HL-60 (cell line): ENCODE measurements around the gene HAT1.

ENCODE experiments used
- DNase-seq, 2 experiments: peaks; one replicate each; pipeline ENCODE4 v3.0.0-alpha.2; 2010 to 2020; ENCODE audit warnings: low read depth in 1 of 2, low spot score in 1 of 2
- H3K27ac ChIP-seq: fragments of 250-450 bp; sonication (Bioruptor Pico); replicated peaks from 2 replicates; pipeline ENCODE4 v1.5.1; 2020; ENCODE audit warnings: mild to moderate bottlenecking, moderate library complexity
- H3K27me3 ChIP-seq: fragments of 250-450 bp; sonication (Bioruptor Pico); 2 replicates; pipeline ENCODE4 v1.5.1; 2021; ENCODE audit warnings: mild to moderate bottlenecking, moderate library complexity; ENCODE audit not compliant: insufficient read depth, poor library complexity, severe bottlenecking
- H3K4me3 ChIP-seq: replicated peaks from 2 replicates; pipeline ENCODE4 v1.5.1; 2011; ENCODE audit warnings: mild to moderate bottlenecking, control low read depth, low read length; ENCODE audit not compliant: insufficient read depth
- GABPA ChIP-seq: IDR thresholded peaks from 2 replicates; pipeline ENCODE4 v1.6.1; 2012; ENCODE audit warnings: low read depth
- POLR2AphosphoS5 ChIP-seq: IDR thresholded peaks from 2 replicates; pipeline ENCODE4 v1.6.1; 2012; ENCODE audit warnings: low read depth
- SPI1 ChIP-seq: IDR thresholded peaks from 2 replicates; pipeline ENCODE4 v1.6.1; 2012; ENCODE audit warnings: low read depth, mild to moderate bottlenecking, borderline replicate concordance
- TF ChIP-seq, protein P1 (sequence below): IDR thresholded peaks from one replicate; pipeline ENCODE4 v1.5.1; 2011; ENCODE audit warnings: low read length, control low read depth, inconsistent platforms; ENCODE audit not compliant: insufficient read depth
- TF ChIP-seq, protein P2 (sequence below): IDR thresholded peaks from 2 replicates; pipeline ENCODE4 v1.6.1; 2012; ENCODE audit warnings: low read depth; ENCODE audit not compliant: insufficient replicate concordance

The HAT1 gene

DNA sequence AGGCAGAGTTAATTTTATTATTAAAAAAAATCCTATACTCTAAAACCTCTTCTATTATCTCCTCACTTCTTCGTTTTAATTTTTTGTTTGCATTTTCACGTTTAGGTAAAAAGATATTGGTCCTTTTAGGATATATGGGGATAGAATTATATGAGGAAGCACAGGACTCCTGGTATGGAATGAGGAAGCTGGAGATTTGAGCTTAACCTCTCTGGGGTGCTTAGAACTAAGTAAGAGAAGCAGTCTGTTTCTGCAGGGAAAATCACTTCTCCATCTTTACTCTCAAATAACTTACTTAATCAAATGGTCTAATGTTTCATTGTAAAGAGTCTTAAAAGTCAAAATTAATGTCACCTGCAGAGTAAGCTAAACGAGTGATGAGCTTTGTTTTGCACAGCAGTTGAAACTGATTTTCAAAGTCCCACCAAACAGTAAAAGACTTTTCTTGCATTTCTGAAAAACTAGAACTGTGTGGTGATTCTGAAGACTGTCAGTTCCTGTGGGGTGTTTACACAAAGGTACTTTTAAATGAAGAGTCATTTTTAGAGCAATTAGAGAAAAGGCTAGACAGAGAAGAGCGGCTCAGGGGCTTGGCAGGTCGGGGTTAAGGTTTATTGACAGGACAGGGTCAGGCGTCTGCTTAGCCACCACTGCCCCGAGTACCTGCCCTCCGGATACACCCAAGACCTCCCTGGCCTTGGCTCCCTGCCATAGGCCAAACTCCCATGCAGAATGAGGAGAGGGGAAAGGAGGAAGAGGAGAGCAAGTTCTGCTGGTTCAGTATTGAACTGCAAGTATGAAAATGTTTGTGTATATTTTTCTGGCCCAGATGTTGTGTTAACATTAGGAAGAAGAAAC lies 99.0 kb downstream of the HAT1 start:
- Histone ChIP-seq H3K4me3 (no peak overlapping the region), H3K27me3 (no peaks in the 10 kb centered on the region), H3K27ac (no peak overlapping the region)
- DNase-seq, result no peak
- no peak for TF ChIP-seq POLR2AphosphoS5
- TF ChIP-seq SPI1, result peak; percentile 57

DNA sequence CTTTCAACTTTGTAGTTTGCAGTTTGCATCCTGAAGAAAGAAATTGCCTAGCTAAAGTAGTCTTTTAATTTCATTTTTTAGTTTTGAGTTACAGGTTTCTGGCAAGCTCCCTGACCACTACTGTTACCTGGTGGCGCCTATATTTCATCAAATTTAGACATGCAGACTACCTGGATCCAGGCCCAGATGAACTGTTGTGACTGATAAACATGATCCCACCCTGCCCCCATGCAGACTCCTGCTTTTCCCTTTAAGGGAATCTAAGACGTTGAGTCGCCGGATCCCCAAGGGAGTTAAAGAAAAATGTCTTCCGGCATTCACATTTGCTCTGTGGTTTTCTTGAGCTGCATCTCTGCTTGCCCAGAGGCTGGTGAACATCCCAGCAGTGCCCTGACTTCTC lies 99.7 kb downstream of the HAT1 start:
- TF ChIP-seq POLR2AphosphoS5 (no peak), SPI1 (no peak), GABPA (no peak)
- TF ChIP-seq, protein P1, sequence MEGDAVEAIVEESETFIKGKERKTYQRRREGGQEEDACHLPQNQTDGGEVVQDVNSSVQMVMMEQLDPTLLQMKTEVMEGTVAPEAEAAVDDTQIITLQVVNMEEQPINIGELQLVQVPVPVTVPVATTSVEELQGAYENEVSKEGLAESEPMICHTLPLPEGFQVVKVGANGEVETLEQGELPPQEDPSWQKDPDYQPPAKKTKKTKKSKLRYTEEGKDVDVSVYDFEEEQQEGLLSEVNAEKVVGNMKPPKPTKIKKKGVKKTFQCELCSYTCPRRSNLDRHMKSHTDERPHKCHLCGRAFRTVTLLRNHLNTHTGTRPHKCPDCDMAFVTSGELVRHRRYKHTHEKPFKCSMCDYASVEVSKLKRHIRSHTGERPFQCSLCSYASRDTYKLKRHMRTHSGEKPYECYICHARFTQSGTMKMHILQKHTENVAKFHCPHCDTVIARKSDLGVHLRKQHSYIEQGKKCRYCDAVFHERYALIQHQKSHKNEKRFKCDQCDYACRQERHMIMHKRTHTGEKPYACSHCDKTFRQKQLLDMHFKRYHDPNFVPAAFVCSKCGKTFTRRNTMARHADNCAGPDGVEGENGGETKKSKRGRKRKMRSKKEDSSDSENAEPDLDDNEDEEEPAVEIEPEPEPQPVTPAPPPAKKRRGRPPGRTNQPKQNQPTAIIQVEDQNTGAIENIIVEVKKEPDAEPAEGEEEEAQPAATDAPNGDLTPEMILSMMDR, result no peak
- TF ChIP-seq, protein P2, sequence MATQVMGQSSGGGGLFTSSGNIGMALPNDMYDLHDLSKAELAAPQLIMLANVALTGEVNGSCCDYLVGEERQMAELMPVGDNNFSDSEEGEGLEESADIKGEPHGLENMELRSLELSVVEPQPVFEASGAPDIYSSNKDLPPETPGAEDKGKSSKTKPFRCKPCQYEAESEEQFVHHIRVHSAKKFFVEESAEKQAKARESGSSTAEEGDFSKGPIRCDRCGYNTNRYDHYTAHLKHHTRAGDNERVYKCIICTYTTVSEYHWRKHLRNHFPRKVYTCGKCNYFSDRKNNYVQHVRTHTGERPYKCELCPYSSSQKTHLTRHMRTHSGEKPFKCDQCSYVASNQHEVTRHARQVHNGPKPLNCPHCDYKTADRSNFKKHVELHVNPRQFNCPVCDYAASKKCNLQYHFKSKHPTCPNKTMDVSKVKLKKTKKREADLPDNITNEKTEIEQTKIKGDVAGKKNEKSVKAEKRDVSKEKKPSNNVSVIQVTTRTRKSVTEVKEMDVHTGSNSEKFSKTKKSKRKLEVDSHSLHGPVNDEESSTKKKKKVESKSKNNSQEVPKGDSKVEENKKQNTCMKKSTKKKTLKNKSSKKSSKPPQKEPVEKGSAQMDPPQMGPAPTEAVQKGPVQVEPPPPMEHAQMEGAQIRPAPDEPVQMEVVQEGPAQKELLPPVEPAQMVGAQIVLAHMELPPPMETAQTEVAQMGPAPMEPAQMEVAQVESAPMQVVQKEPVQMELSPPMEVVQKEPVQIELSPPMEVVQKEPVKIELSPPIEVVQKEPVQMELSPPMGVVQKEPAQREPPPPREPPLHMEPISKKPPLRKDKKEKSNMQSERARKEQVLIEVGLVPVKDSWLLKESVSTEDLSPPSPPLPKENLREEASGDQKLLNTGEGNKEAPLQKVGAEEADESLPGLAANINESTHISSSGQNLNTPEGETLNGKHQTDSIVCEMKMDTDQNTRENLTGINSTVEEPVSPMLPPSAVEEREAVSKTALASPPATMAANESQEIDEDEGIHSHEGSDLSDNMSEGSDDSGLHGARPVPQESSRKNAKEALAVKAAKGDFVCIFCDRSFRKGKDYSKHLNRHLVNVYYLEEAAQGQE, result no peak
- H3K27ac ChIP-seq, result no peak overlapping the region
- no peak for DNase-seq

DNA sequence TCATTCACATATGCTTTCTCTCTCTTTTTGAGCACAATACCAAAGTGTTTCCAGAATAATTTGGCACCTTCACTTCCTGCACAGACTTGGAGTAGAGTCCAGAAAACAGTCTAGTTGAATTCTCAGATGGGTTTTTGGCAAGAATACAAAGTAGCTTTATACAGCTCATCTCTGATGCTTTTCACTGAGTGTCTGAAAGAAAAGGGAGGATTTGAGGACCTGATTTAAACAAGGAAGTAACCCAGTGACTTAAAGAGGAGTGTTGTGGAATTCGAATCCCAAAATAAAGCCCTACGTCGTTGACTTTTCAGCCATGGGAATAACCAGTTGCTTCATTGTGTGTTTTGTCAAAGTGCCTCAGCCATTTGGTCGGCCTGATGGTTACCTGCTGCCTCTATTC lies 109.3 kb downstream of the HAT1 start:
- Histone ChIP-seq H3K4me3 (no peak overlapping the region), H3K27me3 (no peaks in the 10 kb centered on the region), H3K27ac (no peak overlapping the region)
- no peak for DNase-seq
- TF ChIP-seq SPI1 (no peak), GABPA (no peak), POLR2AphosphoS5 (no peak)
- TF ChIP-seq, protein P2, result no peak
- TF ChIP-seq, protein P1, result no peak

More for the DNA sequence above, 99.7 kb downstream of the HAT1 start:
- Histone ChIP-seq H3K4me3 (no peak overlapping the region), H3K27me3 (no peaks in the 10 kb centered on the region)
